ENCODE data around the gene ROBO1.

ROBO1 gene

DNA sequence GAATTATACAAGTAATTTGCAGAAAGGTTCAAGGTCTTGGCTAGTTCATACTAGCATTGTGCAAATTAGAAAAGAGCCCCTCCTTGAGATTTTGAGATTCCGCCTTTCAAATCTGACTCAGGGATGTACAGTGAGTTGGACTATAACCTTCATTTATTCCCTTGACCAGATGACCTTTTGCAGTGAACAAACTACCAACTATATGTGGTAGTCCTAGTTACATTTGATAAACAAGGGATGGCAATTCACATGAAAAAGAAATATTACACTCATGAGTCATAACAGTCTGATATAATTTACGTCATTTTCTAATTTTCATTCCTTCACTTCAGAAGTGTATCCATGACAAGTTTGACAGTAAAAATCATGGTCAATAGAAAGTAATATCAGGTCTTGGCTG lies 860.4 kb downstream of the ROBO1 start:
- TF ChIP-seq, protein P1, sequence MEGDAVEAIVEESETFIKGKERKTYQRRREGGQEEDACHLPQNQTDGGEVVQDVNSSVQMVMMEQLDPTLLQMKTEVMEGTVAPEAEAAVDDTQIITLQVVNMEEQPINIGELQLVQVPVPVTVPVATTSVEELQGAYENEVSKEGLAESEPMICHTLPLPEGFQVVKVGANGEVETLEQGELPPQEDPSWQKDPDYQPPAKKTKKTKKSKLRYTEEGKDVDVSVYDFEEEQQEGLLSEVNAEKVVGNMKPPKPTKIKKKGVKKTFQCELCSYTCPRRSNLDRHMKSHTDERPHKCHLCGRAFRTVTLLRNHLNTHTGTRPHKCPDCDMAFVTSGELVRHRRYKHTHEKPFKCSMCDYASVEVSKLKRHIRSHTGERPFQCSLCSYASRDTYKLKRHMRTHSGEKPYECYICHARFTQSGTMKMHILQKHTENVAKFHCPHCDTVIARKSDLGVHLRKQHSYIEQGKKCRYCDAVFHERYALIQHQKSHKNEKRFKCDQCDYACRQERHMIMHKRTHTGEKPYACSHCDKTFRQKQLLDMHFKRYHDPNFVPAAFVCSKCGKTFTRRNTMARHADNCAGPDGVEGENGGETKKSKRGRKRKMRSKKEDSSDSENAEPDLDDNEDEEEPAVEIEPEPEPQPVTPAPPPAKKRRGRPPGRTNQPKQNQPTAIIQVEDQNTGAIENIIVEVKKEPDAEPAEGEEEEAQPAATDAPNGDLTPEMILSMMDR (IDR thresholded peaks at IDR 0.05) = no peak
- Histone ChIP-seq H3K27ac (no peak overlapping the region), H3K4me3 (no peak overlapping the region)
- DNase-seq (ENCODE audit: low spot score) = no peak

DNA sequence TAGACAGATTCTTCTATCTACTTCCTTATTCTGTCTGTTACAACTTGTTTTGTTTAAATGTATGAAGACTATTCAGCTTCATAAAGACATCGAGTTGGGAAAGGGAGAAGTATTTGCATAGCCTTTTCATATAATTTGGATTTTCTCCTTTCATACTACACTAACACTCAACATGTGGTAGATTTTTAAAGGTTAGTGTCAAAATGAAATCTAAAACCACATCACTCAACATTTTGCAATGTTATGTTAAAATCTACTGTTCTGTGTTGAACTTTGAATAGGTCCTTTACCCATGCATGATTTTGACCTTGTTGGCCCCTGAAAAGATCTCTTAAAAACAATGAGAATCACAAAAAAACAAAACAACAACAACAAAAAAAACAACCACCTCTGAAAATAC lies 860.9 kb downstream of the ROBO1 start:
- TF ChIP-seq, protein P1 (IDR thresholded peaks at IDR 0.05) = no peak
- DNase-seq (ENCODE audit: low spot score) = no peak
- Histone ChIP-seq H3K4me3 (no peak overlapping the region), H3K27ac (no peak overlapping the region)

DNA sequence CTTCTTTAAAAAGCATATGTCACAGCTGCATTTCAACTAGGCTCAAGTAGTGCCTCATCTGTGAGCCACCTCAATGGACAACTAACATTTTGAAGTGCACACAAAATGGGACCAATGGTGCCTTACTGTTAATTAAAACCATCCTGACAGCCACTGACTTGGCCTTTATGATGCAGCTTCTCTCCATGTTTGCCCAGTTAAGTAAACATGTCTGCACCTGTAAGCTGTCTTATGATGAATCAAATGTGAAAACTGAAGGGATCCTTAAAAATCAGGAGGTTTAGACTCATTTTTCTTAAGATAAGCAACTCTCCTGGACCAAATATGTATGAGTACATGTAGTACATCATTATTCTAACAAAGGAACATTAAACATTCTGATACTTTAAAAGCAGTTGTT lies 861.6 kb downstream of the ROBO1 start:
- Histone ChIP-seq H3K27ac (no peak overlapping the region), H3K4me3 (no peak overlapping the region)
- DNase-seq (ENCODE audit: low spot score) = no peak
- TF ChIP-seq, protein P1 (IDR thresholded peaks at IDR 0.05) = no peak

DNA sequence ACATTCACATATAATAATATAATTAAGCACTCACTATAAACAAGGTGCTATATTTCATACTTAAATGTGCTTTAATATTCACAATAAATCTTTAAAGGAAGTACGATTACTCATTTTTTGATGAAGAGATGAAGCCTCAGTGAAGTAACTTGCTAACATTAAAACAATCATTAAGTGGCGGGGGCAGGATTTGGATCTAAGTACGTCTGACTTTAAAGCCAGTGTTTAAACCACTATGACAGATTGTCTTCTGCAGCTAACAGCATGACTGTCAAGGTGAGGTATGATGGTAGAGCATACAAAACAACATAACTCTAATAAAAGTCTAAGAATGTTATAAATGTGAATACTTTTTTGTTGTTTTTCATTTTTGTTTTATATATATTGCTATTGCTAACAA lies 862.1 kb downstream of the ROBO1 start:
- Histone ChIP-seq H3K27ac (no peak overlapping the region), H3K4me3 (no peak overlapping the region)
- TF ChIP-seq, protein P1 (IDR thresholded peaks at IDR 0.05) = no peak
- DNase-seq (ENCODE audit: low spot score) = no peak

DNA sequence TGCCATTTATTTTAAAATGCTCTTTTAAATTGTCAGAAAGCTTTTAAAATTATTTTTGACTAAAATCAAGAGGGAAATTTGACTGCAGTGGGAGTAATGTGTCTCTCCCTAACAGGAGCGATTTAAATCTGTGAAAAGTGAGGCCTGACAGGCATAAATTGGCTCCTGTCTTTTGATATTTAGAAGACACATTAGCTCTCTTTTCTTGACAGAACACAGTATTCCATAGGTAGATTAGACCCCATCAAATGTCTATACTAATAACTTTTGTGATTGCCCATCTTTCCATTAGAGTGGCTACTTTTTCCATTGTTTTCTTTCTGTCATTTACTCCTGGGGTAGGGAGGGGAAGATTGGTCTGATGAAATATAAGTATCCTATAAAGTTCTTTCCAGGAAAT lies 866.3 kb downstream of the ROBO1 start:
- Histone ChIP-seq H3K27ac (no peak overlapping the region), H3K4me3 (no peak overlapping the region)
- DNase-seq (ENCODE audit: low spot score) = no peak
- TF ChIP-seq, protein P1 (IDR thresholded peaks at IDR 0.05) = no peak

DNA sequence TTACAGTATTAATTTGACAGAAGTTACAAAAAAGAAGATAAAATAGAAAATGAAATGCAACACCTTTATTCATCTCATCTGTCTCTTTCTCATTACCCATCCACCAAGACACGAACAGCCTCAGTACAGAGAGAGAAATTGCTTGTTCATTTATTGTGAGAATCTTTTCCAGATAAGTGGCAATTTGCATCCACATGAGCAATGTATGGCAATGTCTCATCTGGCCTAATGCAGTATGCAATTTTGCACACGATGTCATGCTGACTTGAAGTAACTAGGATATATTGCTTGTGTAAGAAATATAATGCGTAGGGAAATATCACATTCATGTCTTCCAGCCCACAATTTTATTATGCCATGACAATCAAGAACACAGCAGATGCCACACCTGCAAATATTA lies 866.9 kb downstream of the ROBO1 start:
- H3K4me3 ChIP-seq = no peak overlapping the region
- TF ChIP-seq, protein P1 (IDR thresholded peaks at IDR 0.05) = no peak
- DNase-seq (ENCODE audit: low spot score) = no peak
- no peak overlapping the region for H3K27ac ChIP-seq

DNA sequence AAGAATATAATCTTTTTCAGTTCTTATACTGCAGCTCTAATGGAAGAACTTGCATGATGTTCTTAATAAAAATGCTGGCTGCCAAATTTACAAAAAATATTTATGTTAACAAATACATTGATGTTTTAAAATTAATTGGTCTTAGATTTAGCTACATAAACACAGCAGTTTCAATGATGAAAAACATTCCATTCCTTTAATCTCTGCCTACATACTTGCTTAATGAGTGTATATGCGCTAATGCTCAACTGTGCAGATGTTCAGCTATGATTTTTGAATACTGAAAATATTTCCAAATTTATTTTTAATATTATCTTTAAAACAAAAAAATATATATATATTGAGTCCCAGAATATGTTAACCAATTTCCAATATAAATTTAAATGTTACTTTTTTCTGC lies 867.4 kb downstream of the ROBO1 start:
- DNase-seq (ENCODE audit: low spot score) = no peak
- TF ChIP-seq, protein P1 (IDR thresholded peaks at IDR 0.05) = no peak
- H3K4me3 ChIP-seq = no peak overlapping the region
- no peak overlapping the region for H3K27ac ChIP-seq

All from coronary artery (tissue), 2 donors.